HTERT RPE-1 (cell line): ENCODE measurements around the gene RASA3.
"Not testable (repeated sequence)": the region's sequence is repeated elsewhere in the genome, so short reads cannot be mapped to it uniquely, and the experiment has no call there.

Source experiments
- in situ Hi-C: fragments of 300-500 bp; cut with MboI; formaldehyde crosslinking; loops from 4 replicates; pipeline ENCODE4 v1.14.3; 2020; ENCODE audit warnings: low sequenced_read_pairs

The RASA3 gene

GRCh38 chr13:114082849-114083645 lies 49.4 kb downstream of the RASA3 start:
- in situ Hi-C loops = no loop called here

DNA sequence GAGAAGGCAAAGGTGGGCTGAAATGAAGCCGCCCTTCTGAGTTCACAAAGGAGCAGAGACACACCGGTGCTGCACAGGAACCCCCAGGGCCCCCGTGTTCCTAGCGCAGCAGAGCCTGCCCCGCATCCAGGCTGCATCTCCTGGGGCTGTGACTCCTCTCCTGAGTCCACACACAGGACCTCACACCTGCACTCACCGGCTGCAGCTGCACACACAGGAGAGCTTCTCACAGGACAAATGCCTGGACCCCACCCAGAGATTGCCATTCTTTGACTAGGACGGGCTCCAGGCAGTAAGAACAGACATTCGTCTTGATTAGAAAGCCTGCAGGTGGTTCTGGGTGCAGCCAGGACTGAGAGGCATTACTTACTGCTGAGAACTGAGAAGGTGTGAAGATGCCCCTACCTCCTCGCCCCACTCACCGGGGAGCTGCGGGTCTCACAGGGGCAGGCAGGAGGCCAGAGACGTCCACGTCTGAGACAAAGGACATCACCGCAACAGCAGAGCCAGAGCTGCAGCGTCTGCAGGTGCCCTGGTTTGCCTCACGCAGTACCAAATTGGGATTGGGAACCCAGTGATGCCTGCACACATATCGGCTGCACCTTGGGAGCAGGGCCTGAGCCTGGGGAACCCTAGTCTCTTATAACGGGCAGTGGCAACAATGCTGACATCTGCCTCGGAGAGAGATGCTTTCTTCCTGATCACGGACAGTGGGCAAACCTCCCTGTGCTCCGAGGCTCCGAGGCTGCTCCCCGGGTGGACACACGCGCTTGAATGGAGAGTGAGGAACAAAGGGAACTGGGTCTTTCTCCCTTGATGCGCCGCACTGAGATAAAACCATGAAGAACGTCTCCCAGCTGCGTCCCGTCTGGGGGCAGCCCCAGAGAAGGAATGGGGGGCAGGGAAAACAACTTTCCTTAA lies 50.4 kb downstream of the RASA3 start:
- in situ Hi-C loops = no loop called here

DNA sequence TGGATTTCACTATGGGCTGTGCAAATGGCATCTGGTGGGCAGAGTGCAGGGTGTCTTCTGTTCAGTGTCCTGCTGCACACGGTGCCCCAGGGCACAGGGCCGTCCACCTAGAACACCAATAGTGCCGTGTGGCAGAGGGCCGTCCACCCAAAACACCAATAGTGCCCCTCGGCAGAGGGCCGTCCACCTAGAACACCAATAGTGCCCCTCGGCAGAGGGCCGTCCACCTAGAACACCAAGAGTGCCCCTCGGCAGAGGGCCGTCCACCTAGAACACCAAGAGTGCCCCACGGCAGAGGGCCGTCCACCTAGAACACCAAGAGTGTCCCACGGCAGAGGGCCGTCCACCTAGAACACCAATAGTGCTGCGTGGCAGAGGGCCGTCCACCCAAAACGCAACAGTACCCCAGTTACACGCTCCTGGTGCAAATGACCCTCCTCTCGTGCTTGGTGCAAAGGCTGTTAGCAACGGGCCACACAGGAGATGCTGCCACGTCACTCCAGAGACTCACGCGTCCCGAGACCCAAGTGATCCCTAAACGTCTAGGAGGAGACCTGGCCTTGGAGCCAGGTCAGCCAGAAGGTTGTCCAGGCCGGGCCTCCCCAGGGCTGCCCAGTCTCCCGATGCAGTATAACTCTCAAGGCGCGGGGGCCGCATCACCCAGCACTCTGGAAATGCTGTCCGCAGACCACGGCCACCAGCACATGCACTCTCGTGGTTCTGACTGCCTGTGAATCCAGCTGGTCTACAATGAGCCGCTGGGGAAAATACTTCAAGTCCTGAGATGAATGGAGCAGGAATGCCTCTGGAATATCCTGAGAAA lies 51.5 kb downstream of the RASA3 start:
- in situ Hi-C loops = no loop called here

DNA sequence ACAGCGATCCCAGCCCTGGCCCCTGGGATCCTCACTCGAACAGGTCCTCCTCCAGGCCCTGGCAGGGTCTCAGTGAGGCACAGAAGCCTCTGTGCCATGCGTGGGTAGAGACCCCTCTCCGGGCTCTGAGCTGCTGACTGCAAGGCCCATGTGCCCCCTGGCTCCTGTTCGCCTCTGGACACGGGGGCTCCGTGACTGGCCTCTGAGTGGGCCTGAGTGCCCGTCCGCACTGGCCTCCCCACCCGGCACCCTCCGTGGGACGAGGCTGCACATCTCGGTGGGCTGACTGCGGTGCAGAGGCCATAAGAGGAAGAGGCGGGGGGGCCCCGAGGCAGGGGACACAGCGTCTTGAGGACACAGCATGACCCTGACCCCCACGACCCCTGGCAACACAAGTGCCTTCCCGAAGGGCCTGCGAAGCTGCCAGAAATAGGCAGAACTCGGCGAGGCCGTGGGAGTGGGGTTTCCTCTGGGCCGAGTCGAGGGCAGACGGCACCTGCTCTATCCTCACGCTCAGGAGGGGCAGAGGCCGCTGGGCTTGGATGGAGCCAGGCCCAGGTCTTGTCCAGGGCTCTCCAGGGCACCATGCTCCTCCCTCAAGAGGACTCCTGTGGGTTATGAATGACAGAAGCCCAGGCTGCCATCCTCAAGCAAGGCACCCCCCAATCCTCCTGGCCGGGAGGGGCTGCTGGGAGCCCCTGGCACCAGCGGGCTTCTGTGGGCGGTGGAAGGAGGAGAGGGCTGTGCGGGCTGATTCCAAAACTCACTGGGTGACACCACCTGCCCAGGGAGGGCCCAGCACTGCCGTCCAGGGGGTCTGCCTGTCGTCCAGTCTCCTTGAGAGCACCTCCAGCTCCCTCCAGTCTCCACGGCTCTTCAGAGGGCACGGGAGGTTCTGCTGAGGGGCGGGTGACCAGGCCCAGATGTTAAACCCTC lies 52.6 kb downstream of the RASA3 start:
- in situ Hi-C loops = no loop called here

- in situ Hi-C loops = no loop called here
These were observed 53.7 kb downstream of the RASA3 start for GRCh38 chr13:114078461-114079451.

DNA sequence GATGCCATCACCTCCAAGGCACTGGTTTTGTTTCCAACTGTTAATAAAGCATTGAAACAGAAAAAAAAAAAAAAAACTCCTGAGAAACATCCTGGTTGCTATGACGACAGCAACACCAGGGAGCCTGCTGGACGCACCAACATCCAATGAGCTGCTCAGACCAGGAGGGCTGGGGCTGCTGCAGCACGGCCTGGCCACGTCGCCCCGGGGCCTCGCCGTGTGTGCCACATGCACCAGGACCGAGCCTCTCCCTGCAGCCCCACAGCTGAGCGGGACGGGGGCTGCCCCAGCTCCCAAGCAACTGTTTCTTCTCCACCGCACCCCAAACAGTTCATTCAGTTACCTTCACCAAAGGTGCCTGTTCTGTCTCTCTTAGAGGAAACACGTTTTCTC lies 54.5 kb downstream of the RASA3 start:
- in situ Hi-C loops = no loop called here

- in situ Hi-C loops = no loop called here
These were observed 55.1 kb downstream of the RASA3 start for GRCh38 chr13:114077099-114077932.

- in situ Hi-C loops = no loop called here
These were observed 55.9 kb downstream of the RASA3 start for GRCh38 chr13:114076329-114077090.

GRCh38 chr13:114075811-114076210 lies 56.6 kb downstream of the RASA3 start:
- in situ Hi-C loops = not testable (repeated sequence)

GRCh38 chr13:114074671-114075315 lies 57.6 kb downstream of the RASA3 start:
- in situ Hi-C loops = no loop called here

GRCh38 chr13:114073881-114074612 lies 58.4 kb downstream of the RASA3 start:
- in situ Hi-C loops = no loop called here

DNA sequence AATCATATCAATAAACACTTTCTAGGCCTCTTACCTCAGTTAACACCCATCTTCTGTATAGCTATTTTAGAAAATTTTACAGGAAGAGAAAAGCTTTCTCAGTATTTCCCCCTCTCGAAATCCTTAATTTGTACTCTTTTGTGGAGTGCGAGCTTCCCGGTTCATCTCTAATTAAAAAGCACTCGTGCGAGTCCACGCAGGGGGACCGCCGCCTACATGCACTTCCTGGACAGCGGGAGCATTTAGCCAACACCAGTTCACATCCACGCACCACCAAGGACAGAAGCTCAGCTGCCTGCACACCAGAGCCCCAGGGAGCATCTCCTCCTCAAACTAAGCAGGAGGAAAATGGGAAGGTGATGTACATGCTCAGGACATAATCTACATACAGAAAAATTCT lies 60.0 kb downstream of the RASA3 start:
- in situ Hi-C loops = no loop called here

DNA sequence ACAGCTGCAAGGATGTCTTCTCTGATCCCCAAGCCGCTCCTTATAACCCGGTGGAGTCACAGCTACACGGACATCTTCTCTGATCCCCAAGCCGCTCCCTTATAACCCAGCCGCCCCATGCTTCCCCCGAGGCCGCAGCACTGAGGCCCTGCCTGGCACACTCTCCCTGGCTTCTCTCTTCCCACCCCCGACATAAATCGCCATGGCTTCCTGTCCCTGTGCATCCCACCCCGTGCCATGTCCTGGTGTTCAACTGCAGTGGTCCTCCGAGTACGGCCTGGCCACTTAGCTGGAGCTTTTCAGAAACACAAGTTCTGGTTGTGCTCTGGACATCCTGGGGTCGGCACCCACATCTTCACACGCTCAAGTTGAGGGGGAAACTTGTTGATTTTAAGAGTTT lies 60.4 kb downstream of the RASA3 start:
- in situ Hi-C loops = no loop called here

- in situ Hi-C loops = no loop called here
These were observed 61.0 kb downstream of the RASA3 start for GRCh38 chr13:114071410-114071809.

- in situ Hi-C loops = no loop called here
These were observed 62.2 kb downstream of the RASA3 start for GRCh38 chr13:114070098-114070799.
